MM.1S (cell line): ENCODE results near the gene SULT1C4.

Experiments
- EZH2 ChIP-seq: fragments of 300-600 bp; sonication (generic); optimal IDR thresholded peaks from 2 replicates; pipeline ENCODE3; 2017; ENCODE audit warnings: low read depth, mild to moderate bottlenecking, antibody characterized with exemption, low read length, mixed read lengths
- EZH2phosphoT487 ChIP-seq: fragments of 300-600 bp; sonication (generic); IDR thresholded peaks from 2 replicates; pipeline ENCODE4 v1.6.1; 2018; ENCODE audit warnings: antibody characterized with exemption, low read length
- TF ChIP-seq, protein P1 (sequence below): fragments of 300-600 bp; sonication (generic); IDR thresholded peaks from 2 replicates; pipeline ENCODE4 v1.5.1; 2016; ENCODE audit warnings: antibody characterized with exemption, low read length, mixed read lengths

DNA sequence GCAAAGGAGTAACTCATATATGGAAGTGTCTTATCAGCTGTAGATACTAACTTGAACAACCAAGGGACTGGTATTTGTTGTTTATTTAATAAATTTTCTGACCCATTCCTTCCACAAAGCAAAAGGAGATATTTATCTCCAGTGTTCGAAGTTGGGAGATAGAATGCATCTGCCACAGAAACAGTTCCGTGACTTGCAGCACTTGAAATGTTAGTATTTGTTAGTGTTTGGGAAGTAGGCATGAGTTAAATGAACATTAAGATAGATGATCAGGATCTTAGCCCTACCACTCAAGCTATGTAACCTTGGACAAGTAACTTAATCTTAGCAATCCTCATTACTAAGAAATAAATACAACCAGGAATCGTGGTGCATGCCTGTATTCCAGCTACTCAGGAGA, 12.1 kb upstream of the SULT1C4 start:
- TF ChIP-seq, protein P1, sequence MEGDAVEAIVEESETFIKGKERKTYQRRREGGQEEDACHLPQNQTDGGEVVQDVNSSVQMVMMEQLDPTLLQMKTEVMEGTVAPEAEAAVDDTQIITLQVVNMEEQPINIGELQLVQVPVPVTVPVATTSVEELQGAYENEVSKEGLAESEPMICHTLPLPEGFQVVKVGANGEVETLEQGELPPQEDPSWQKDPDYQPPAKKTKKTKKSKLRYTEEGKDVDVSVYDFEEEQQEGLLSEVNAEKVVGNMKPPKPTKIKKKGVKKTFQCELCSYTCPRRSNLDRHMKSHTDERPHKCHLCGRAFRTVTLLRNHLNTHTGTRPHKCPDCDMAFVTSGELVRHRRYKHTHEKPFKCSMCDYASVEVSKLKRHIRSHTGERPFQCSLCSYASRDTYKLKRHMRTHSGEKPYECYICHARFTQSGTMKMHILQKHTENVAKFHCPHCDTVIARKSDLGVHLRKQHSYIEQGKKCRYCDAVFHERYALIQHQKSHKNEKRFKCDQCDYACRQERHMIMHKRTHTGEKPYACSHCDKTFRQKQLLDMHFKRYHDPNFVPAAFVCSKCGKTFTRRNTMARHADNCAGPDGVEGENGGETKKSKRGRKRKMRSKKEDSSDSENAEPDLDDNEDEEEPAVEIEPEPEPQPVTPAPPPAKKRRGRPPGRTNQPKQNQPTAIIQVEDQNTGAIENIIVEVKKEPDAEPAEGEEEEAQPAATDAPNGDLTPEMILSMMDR = no peak
- TF ChIP-seq EZH2phosphoT487 (no peak), EZH2 (no peak)
